GM23248 (cell line): Measurements from ENCODE around the gene IGFBP6. TPM values are rescaled to one million over a fixed set of nuclear protein-coding genes. Genes with fewer than 3 reads are reported as not detected.

Experiments
- DNase-seq: peaks from one replicate; pipeline ENCODE4 v3.0.0-alpha.2; 2015
- H2AFZ ChIP-seq: fragments of 200-600 bp; sonication (generic); 2 replicates; pipeline ENCODE4 v1.6.1; 2016; ENCODE audit warnings: antibody characterized with exemption
- H3F3A ChIP-seq: fragments of 200-600 bp; sonication (generic); 2 replicates; pipeline ENCODE4 v1.6.1; 2016; ENCODE audit warnings: mild to moderate bottlenecking, antibody characterized with exemption, mixed run types; ENCODE audit not compliant: insufficient read depth
- H3K27ac ChIP-seq: fragments of 200-600 bp; sonication (generic); 2 replicates; pipeline ENCODE4 v1.5.1; 2016; ENCODE audit warnings: mild to moderate bottlenecking
- H3K27me3 ChIP-seq: fragments of 200-600 bp; sonication (generic); replicated peaks from 2 replicates; pipeline ENCODE4 v1.6.1; 2016; ENCODE audit warnings: mild to moderate bottlenecking; ENCODE audit not compliant: insufficient read depth
- H3K36me3 ChIP-seq: fragments of 200-600 bp; sonication (generic); 2 replicates; pipeline ENCODE4 v1.6.1; 2016; ENCODE audit warnings: low read depth, mild to moderate bottlenecking
- H3K4me1 ChIP-seq: fragments of 200-600 bp; sonication (generic); 2 replicates; pipeline ENCODE4 v1.6.1; 2016; ENCODE audit warnings: mild to moderate bottlenecking; ENCODE audit not compliant: insufficient read depth
- H3K4me2 ChIP-seq: fragments of 200-600 bp; sonication (generic); one replicate; pipeline ENCODE4 v1.6.1; 2016; ENCODE audit warnings: mild to moderate bottlenecking; ENCODE audit not compliant: unreplicated experiment
- H3K4me3 ChIP-seq: fragments of 200-600 bp; sonication (generic); 2 replicates; pipeline ENCODE4 v1.5.1; 2016; ENCODE audit warnings: mild to moderate bottlenecking
- H3K79me2 ChIP-seq: fragments of 200-600 bp; sonication (generic); 2 replicates; pipeline ENCODE4 v1.6.1; 2016; ENCODE audit warnings: mild to moderate bottlenecking; ENCODE audit not compliant: insufficient read depth
- H3K9ac ChIP-seq: fragments of 200-600 bp; sonication (generic); 2 replicates; pipeline ENCODE4 v1.6.1; 2016; ENCODE audit warnings: mild to moderate bottlenecking
- H3K9me2 ChIP-seq: fragments of 200-600 bp; sonication (generic); 2 replicates; pipeline ENCODE4 v1.6.1; 2016; ENCODE audit warnings: mixed run types, mild to moderate bottlenecking, moderate library complexity; ENCODE audit not compliant: insufficient read depth
- H3K9me3 ChIP-seq: fragments of 200-600 bp; sonication (generic); one replicate; pipeline ENCODE4 v1.6.1; 2017; ENCODE audit warnings: low read depth
- H4K20me1 ChIP-seq: fragments of 200-600 bp; sonication (generic); 2 replicates; pipeline ENCODE4 v1.6.0; 2016; ENCODE audit not compliant: insufficient read depth
- EZH2 ChIP-seq: fragments of 200-600 bp; sonication (generic); IDR thresholded peaks from 2 replicates; pipeline ENCODE4 v1.6.1; 2018; ENCODE audit warnings: antibody characterized with exemption, mild to moderate bottlenecking; ENCODE audit not compliant: insufficient read depth, poor library complexity, severe bottlenecking
- EZH2phosphoT487 ChIP-seq: fragments of 200-600 bp; sonication (generic); IDR thresholded peaks from 2 replicates; pipeline ENCODE4 v1.6.1; 2018; ENCODE audit warnings: antibody characterized with exemption, moderate library complexity, mild to moderate bottlenecking, low read depth; ENCODE audit not compliant: insufficient read depth
- WGBS, 2 experiments: methylation state at CpG; one replicate each; pipeline ENCODE4 v1.1.6; 2015 to 2017; ENCODE audit warnings: low lambda C conversion rate in 2 of 2, low coverage in 1 of 2; ENCODE audit errors: missing lambda C conversion rate in 2 of 2; 5-methylcytosine and 5-hydroxymethylcytosine counted together
- in situ Hi-C: fragments of 300-500 bp; cut with MboI; formaldehyde crosslinking; loops from 2 replicates; pipeline ENCODE4 v1.15.0; 2020
- polyA plus RNA-seq: library from polyadenylated mRNA; unstranded; fragments of >200 nt; fragmentation: Nextera tagmentation; extraction: Ambion mirVana; gene quantifications from 2 replicates; pipeline ENCODE4 v1.2.1, GENCODE V29; 2016
- total RNA-seq: library from RNA; depleted of rRNA; stranded (reverse); fragments of >200 nt; shearing (Covaris generic); gene quantifications from 2 replicates; pipeline ENCODE4 v1.2.3, GENCODE V29; 2014

IGFBP6 gene
- total and polyA plus RNA-seq, 2 experiments from 2014 or later: 1,614 to 1,827 TPM

- Histone ChIP-seq H3K4me1 (peaks cover 4% of the 10 kb centered on the region), H3K4me3 (no peak overlapping the region), H3K9me2 (no peaks in the 10 kb centered on the region), H3K4me2 (no peak overlapping the region), H3K9me3 (no peaks in the 10 kb centered on the region), H3K36me3 (no peaks in the 10 kb centered on the region), H2AFZ (no peak overlapping the region), H3K27me3 (no peaks in the 10 kb centered on the region), H4K20me1 (no peaks in the 10 kb centered on the region), H3K9ac (no peak overlapping the region), H3F3A (no peaks in the 10 kb centered on the region), H3K79me2 (no peaks in the 10 kb centered on the region), H3K27ac (no peak overlapping the region)
- in situ Hi-C loops: no loop called here
- 56 to 67% methylated on average over 10 of the region's 10 CpGs for WGBS, 2 experiments
- DNase-seq: no peak
- TF ChIP-seq EZH2phosphoT487 (no peak), EZH2 (no peak)
Observed at GRCh38 chr12:53128780-53129569, 31.5 kb downstream of the IGFBP6 start.

- 46 to 75% methylated on average over 2 of the region's 2 CpGs for WGBS, 2 experiments
- no peak overlapping the region for H3K4me3 ChIP-seq
Observed at GRCh38 chr12:53131844-53132243, 34.4 kb downstream of the IGFBP6 start.

GRCh38 chr12:53133722-53134121 is 36.3 kb downstream of the IGFBP6 start:
- TF ChIP-seq EZH2phosphoT487 (no peak), EZH2 (no peak)
- in situ Hi-C loops: no loop called here

More at GRCh38 chr12:53131844-53132243, 34.4 kb downstream of the IGFBP6 start:
- no peak for DNase-seq
- H3K4me2 ChIP-seq: no peak overlapping the region
- no peaks in the 10 kb centered on the region for H4K20me1 ChIP-seq
- in situ Hi-C loops: no loop called here
- H3K9me3 ChIP-seq: no peaks in the 10 kb centered on the region
- no peaks in the 10 kb centered on the region for H3K27me3 ChIP-seq
- H3F3A ChIP-seq: no peaks in the 10 kb centered on the region
- H3K9ac ChIP-seq: no peak overlapping the region
- H3K36me3 ChIP-seq: no peaks in the 10 kb centered on the region
- H3K27ac ChIP-seq: no peak overlapping the region
- no peaks in the 10 kb centered on the region for H3K79me2 ChIP-seq
- H2AFZ ChIP-seq: no peak overlapping the region
- TF ChIP-seq EZH2phosphoT487 (no peak), EZH2 (no peak)
- H3K9me2 ChIP-seq: no peaks in the 10 kb centered on the region
- no peaks in the 10 kb centered on the region for H3K4me1 ChIP-seq

GRCh38 chr12:53143355-53143754 is 45.9 kb downstream of the IGFBP6 start:
- H3K27me3 ChIP-seq: no peaks in the 10 kb centered on the region
- DNase-seq: no peak
- H3K4me1 ChIP-seq: peaks cover 3% of the 10 kb centered on the region; the same call in 1 of the 2 replicates
- H3K36me3 ChIP-seq: no peaks in the 10 kb centered on the region
- no peaks in the 10 kb centered on the region for H3K9me3 ChIP-seq
- in situ Hi-C loops: no loop called here
- H2AFZ ChIP-seq: no peak overlapping the region
- no peaks in the 10 kb centered on the region for H3K79me2 ChIP-seq
- no peak overlapping the region for H3K9ac ChIP-seq
- H3K27ac ChIP-seq: no peak overlapping the region
- WGBS, 2 experiments: 76 to 78% methylated on average over 4 of the region's 4 CpGs
- TF ChIP-seq EZH2phosphoT487 (no peak), EZH2 (no peak)
- no peak overlapping the region for H3K4me2 ChIP-seq
- no peaks in the 10 kb centered on the region for H4K20me1 ChIP-seq
- H3K4me3 ChIP-seq: no peak overlapping the region
- peaks cover 9% of the 10 kb centered on the region for H3F3A ChIP-seq
- H3K9me2 ChIP-seq: no peaks in the 10 kb centered on the region

More at GRCh38 chr12:53133722-53134121, 36.3 kb downstream of the IGFBP6 start:
- no peaks in the 10 kb centered on the region for H3K36me3 ChIP-seq
- H3K9me2 ChIP-seq: no peaks in the 10 kb centered on the region
- 77 to 97% methylated on average over 3 of the region's 3 CpGs for WGBS, 2 experiments
- no peak for DNase-seq
- no peaks in the 10 kb centered on the region for H3K9me3 ChIP-seq
- no peak overlapping the region for H2AFZ ChIP-seq
- H3K9ac ChIP-seq: no peak overlapping the region
- H3K4me1 ChIP-seq: no peaks in the 10 kb centered on the region
- no peaks in the 10 kb centered on the region for H3F3A ChIP-seq
- no peaks in the 10 kb centered on the region for H3K27me3 ChIP-seq
- no peaks in the 10 kb centered on the region for H3K79me2 ChIP-seq
- H3K27ac ChIP-seq: no peak overlapping the region
- H3K4me2 ChIP-seq: no peak overlapping the region
- H4K20me1 ChIP-seq: no peaks in the 10 kb centered on the region
- no peak overlapping the region for H3K4me3 ChIP-seq
